ENCODE measurements around the gene KBTBD4.
A peak's percentile ranks its signal among the peaks of the same experiment; 100 is the strongest.
"Not testable (repeated sequence)": the region's sequence is repeated elsewhere in the genome, so short reads cannot be mapped to it uniquely, and the experiment has no call there.

KBTBD4 gene

GRCh38 chr11:47589977-47590861, 11.4 kb upstream of the KBTBD4 start:
- no peak for DNase-seq

GRCh38 chr11:47589584-47589976, 10.8 kb upstream of the KBTBD4 start:
- DNase-seq = no peak

- DNase-seq = no peak
Observed at GRCh38 chr11:47589118-47589517, 10.3 kb upstream of the KBTBD4 start.

GRCh38 chr11:47587723-47588326, 9.1 kb upstream of the KBTBD4 start:
- no peak for DNase-seq

GRCh38 chr11:47587039-47587716, 8.4 kb upstream of the KBTBD4 start:
- DNase-seq = no peak

- no peak for DNase-seq
Observed at GRCh38 chr11:47586098-47586855, 7.5 kb upstream of the KBTBD4 start, which contains the start of gene FAM180B. FAM180B (plus strand) TSS chr11:47586678; CDS start chr11:47586769, 91 bp downstream.

- DNase-seq = no peak
Observed at GRCh38 chr11:47583844-47584243, 5.1 kb upstream of the KBTBD4 start.

- no peak for DNase-seq
Observed at GRCh38 chr11:47577460-47578041, 1.2 kb downstream of the KBTBD4 start.

GRCh38 chr11:47573321-47573720, 5.4 kb downstream of the KBTBD4 start:
- no peak for DNase-seq

- DNase-seq = no peak
Observed at GRCh38 chr11:47572715-47573255, 6.0 kb downstream of the KBTBD4 start.

GRCh38 chr11:47571895-47572294, 6.9 kb downstream of the KBTBD4 start:
- DNase-seq = no peak

- no peak for DNase-seq
Observed at GRCh38 chr11:47571357-47571729, 7.4 kb downstream of the KBTBD4 start.

GRCh38 chr11:47570651-47571356, 8.0 kb downstream of the KBTBD4 start:
- no peak for DNase-seq

GRCh38 chr11:47569646-47570045, 9.1 kb downstream of the KBTBD4 start:
- DNase-seq = no peak

- DNase-seq = no peak
Observed at GRCh38 chr11:47566149-47566698, 12.5 kb downstream of the KBTBD4 start.

GRCh38 chr11:47565340-47566148, 13.2 kb downstream of the KBTBD4 start, which contains the start of gene PTPMT1:
PTPMT1 (plus strand) TSS chr11:47565599; CDS start chr11:47565623, 24 bp downstream.
- peak; percentile 47 for DNase-seq

GRCh38 chr11:47564933-47565339, 13.8 kb downstream of the KBTBD4 start:
- no peak for DNase-seq

GRCh38 chr11:47564366-47564765, 14.4 kb downstream of the KBTBD4 start:
- DNase-seq = not testable (repeated sequence)

- DNase-seq = not testable (repeated sequence)
Observed at GRCh38 chr11:47562393-47562792, 16.4 kb downstream of the KBTBD4 start.

- no peak for DNase-seq
Observed at GRCh38 chr11:47560426-47560825, 18.3 kb downstream of the KBTBD4 start.
